Germinal center (tissue), 1 donor: ENCODE data around the gene MED1.

Experiments used
- DNase-seq: peaks from one replicate; pipeline ENCODE4 v3.0.0; 2012; ENCODE audit warnings: mixed read lengths, low spot score

Gene MED1

DNA sequence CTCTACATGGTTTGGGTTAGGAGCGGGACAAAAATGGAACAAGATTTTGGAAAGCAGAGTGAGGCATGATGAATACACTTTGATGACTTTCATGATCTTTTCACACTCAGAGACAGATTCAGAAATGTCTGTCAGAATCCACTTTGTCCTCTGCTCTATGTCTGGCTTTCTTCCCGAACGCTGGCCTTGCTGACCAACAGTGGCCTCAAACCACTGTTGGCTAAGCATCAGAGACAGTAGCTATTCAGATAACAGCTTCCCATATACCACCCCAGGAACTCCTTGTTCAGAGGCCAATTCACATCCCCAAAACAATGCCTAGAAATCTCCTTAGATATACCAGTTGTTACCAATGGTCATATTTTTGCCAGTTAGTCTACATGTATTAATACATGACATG, 90.5 kb downstream of the MED1 start:
- DNase-seq = no peak

DNA sequence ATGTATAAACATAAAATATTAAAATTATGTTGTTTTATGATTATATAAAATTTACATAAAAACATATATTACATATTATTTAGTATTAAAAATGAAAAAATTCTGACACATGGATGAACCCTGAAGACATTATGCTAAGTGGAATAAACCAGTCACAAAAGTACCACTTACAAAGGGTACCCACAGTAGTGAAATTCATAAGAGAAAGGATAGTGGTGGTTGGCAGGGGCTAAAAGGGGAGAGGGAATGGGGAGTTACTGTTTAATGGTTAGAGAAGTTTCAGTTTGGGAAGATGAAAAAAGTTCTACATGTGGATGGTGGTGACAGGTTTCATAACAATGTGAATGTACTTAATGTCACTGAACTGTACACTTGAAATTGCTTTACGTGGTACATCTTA, 91.1 kb downstream of the MED1 start:
- no peak for DNase-seq

DNA sequence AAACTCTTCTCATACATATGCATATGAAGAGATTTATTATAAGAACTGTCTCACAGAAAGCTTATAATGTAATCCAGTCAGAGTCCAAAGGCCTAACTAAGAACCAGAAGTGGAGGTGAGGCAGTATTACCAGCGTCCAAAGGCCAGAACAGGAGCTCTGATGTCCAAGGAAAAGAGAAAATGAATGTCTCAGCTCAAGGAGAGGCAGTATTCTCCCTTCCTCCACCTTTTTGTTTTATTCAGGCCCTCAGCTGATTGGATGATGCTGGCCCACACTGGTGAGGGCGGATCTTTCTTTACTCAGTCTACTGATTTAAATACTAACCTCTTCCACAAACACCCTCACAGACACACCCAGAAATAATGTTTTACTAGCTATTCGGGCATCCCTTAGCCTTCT, 93.1 kb downstream of the MED1 start:
- DNase-seq = no peak

DNA sequence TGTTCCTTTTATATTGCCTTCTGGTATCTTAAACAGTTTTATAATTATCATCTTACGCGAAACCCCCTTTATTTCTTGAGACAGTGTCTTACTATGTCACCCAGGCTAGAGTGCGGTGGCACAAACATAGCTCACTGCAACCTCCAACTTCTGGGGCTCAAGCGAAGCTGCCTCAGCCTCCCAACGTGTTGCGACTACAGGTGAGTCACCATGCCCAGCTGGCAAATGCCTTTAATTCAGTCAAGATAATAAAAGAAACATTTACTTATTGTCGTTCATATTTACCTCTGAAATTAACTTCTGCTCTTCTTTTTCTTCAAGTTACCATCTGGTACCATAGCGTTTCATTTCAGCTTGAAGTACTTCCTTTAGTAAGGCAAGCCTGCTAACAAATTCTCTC, 93.6 kb downstream of the MED1 start:
- no peak for DNase-seq
